H9 (cell line): ENCODE measurements around the gene ABCA1. TPM values are rescaled to one million over a fixed set of nuclear protein-coding genes. Genes with fewer than 3 reads are reported as not detected.

Experiments used
- DNase-seq: peaks from one replicate; pipeline ENCODE4 v3.0.0-alpha.2; 2017
- H2AFZ ChIP-seq: one replicate; pipeline ENCODE4 v1.6.1; 2013; ENCODE audit warnings: mild to moderate bottlenecking, low read length, control low read depth, moderate library complexity
- H2AK5ac ChIP-seq: 2 replicates; pipeline ENCODE4 v1.6.1; 2013; ENCODE audit warnings: low read length, control low read depth, mixed read lengths; ENCODE audit not compliant: insufficient read length
- H2BK120ac ChIP-seq: one replicate; pipeline ENCODE4 v1.6.1; 2013; ENCODE audit warnings: low read depth, mild to moderate bottlenecking, low read length, control low read depth, inconsistent platforms; ENCODE audit not compliant: poor library complexity, severe bottlenecking
- H2BK12ac ChIP-seq: 2 replicates; pipeline ENCODE4 v1.6.1; 2013; ENCODE audit warnings: low read length, control low read depth, mixed read lengths, low read depth; ENCODE audit not compliant: insufficient read length
- H2BK15ac ChIP-seq: 2 replicates; pipeline ENCODE4 v1.6.1; 2013; ENCODE audit warnings: low read depth, low read length, control low read depth
- H2BK20ac ChIP-seq: one replicate; pipeline ENCODE4 v1.6.1; 2013; ENCODE audit warnings: low read depth, mild to moderate bottlenecking, low read length, control low read depth, inconsistent platforms; ENCODE audit not compliant: poor library complexity, severe bottlenecking
- H2BK5ac ChIP-seq: 2 replicates; pipeline ENCODE4 v1.6.1; 2013; ENCODE audit warnings: low read length, control low read depth, mixed read lengths; ENCODE audit not compliant: insufficient read length
- H3K14ac ChIP-seq: 2 replicates; pipeline ENCODE4 v1.6.1; 2013; ENCODE audit warnings: low read length, control low read depth; ENCODE audit not compliant: insufficient read depth
- H3K18ac ChIP-seq: 2 replicates; pipeline ENCODE4 v1.6.1; 2013; ENCODE audit warnings: low read depth, mild to moderate bottlenecking, mixed read lengths, low read length, control low read depth; ENCODE audit not compliant: insufficient read length
- H3K23ac ChIP-seq: 2 replicates; pipeline ENCODE4 v1.6.1; 2013; ENCODE audit warnings: low read length, control low read depth, mixed read lengths, low read depth; ENCODE audit not compliant: insufficient read length
- H3K23me2 ChIP-seq: 2 replicates; pipeline ENCODE4 v1.6.1; 2013; ENCODE audit warnings: low read depth, mild to moderate bottlenecking, mixed read lengths, low read length, control low read depth; ENCODE audit not compliant: insufficient read length, poor library complexity, severe bottlenecking
- H3K27ac ChIP-seq: 2 replicates; pipeline ENCODE4 v1.5.1; 2013; ENCODE audit warnings: low read length, control low read depth, mixed read lengths, low read depth; ENCODE audit not compliant: insufficient read length
- H3K27me3 ChIP-seq: 2 replicates; pipeline ENCODE4 v1.6.1; 2013; ENCODE audit warnings: low read length, control low read depth, inconsistent platforms; ENCODE audit not compliant: insufficient read depth
- H3K4ac ChIP-seq: 2 replicates; pipeline ENCODE4 v1.6.1; 2013; ENCODE audit warnings: low read depth, mild to moderate bottlenecking, control low read depth, inconsistent platforms, low read length, moderate library complexity
- H3K4me1 ChIP-seq: 2 replicates; pipeline ENCODE4 v1.6.1; 2013; ENCODE audit warnings: low read length, control low read depth, inconsistent platforms; ENCODE audit not compliant: insufficient read depth
- H3K4me2 ChIP-seq: 2 replicates; pipeline ENCODE4 v1.6.1; 2013; ENCODE audit warnings: low read length, control low read depth, mixed read lengths; ENCODE audit not compliant: insufficient read length, insufficient read depth
- H3K56ac ChIP-seq: 2 replicates; pipeline ENCODE4 v1.6.1; 2013; ENCODE audit warnings: low read depth, mild to moderate bottlenecking, mixed read lengths, low read length, control low read depth; ENCODE audit not compliant: insufficient read length
- H3K79me1 ChIP-seq: 2 replicates; pipeline ENCODE4 v1.6.1; 2013; ENCODE audit warnings: low read depth, mild to moderate bottlenecking, moderate library complexity, low read length, control low read depth, inconsistent platforms; ENCODE audit not compliant: insufficient read depth, poor library complexity, severe bottlenecking
- H3K79me2 ChIP-seq: 2 replicates; pipeline ENCODE4 v1.6.1; 2013; ENCODE audit warnings: low read length, control low read depth, inconsistent platforms; ENCODE audit not compliant: insufficient read depth
- H3K9ac ChIP-seq: 2 replicates; pipeline ENCODE4 v1.6.1; 2013; ENCODE audit warnings: low read length, control low read depth, mixed read lengths; ENCODE audit not compliant: insufficient read length; ENCODE audit errors: extremely low read depth
- H3K9me3 ChIP-seq: one replicate; pipeline ENCODE4 v1.6.1; 2013; ENCODE audit warnings: low read depth, low read length, inconsistent platforms; ENCODE audit not compliant: control insufficient read depth
- H3T11ph ChIP-seq: one replicate; pipeline ENCODE4 v1.6.1; 2013; ENCODE audit warnings: mild to moderate bottlenecking, low read length, control low read depth, inconsistent platforms
- H4K20me1 ChIP-seq: one replicate; pipeline ENCODE4 v1.6.1; 2013; ENCODE audit not compliant: control insufficient read depth, insufficient read length, insufficient read depth
- H4K5ac ChIP-seq: 2 replicates; pipeline ENCODE4 v1.6.1; 2013; ENCODE audit warnings: low read depth, mild to moderate bottlenecking, mixed read lengths, low read length, control low read depth; ENCODE audit not compliant: insufficient read length
- H4K8ac ChIP-seq: replicated peaks from 2 replicates; pipeline ENCODE4 v1.6.1; 2013; ENCODE audit warnings: low read length, control low read depth, mixed read lengths, low read depth; ENCODE audit not compliant: insufficient read length
- H4K91ac ChIP-seq: 2 replicates; pipeline ENCODE4 v1.6.1; 2013; ENCODE audit warnings: low read depth, mild to moderate bottlenecking, moderate library complexity, mixed read lengths, low read length, control low read depth; ENCODE audit not compliant: insufficient read length
- H3K27ac Mint-ChIP-seq, 3 experiments: 2 replicates in 2 of 3; 3 replicates in 1 of 3; pipeline ENCODE4 v1.8.0; 2020 to 2021; ENCODE audit warnings: mixed read lengths in 3 of 3, mild to moderate bottlenecking in 1 of 3, moderate library complexity in 1 of 3
- H3K27me3 Mint-ChIP-seq: 2 replicates; pipeline ENCODE4 v1.8.0; 2021; ENCODE audit warnings: low read depth, mild to moderate bottlenecking, moderate library complexity, mixed read lengths
- H3K36me3 Mint-ChIP-seq, 3 experiments: 2 replicates in 2 of 3; 3 replicates in 1 of 3; pipeline ENCODE4 v1.8.0; 2020 to 2021; ENCODE audit warnings: low read depth in 3 of 3, mixed read lengths in 3 of 3; ENCODE audit not compliant: insufficient read depth in 1 of 3
- H3K4me1 Mint-ChIP-seq, 2 experiments: 2 replicates each; pipeline ENCODE4 v1.8.0; 2020; ENCODE audit warnings: mixed read lengths in 2 of 2
- H3K4me3 Mint-ChIP-seq, 2 experiments: 2 replicates in 1 of 2; 3 replicates in 1 of 2; pipeline ENCODE4 v1.8.0; 2020 to 2021; ENCODE audit warnings: mild to moderate bottlenecking in 2 of 2, mixed read lengths in 2 of 2, moderate library complexity in 1 of 2
- H3K9me3 Mint-ChIP-seq, 2 experiments: 2 replicates in 1 of 2; 3 replicates in 1 of 2; pipeline ENCODE4 v1.8.0; 2020; ENCODE audit warnings: mild to moderate bottlenecking in 2 of 2, mixed read lengths in 2 of 2, moderate library complexity in 1 of 2
- whole genome bisulfite sequencing: extraction: QIAGEN DNeasy Blood & Tissue Kit; methylation state at CpG from one replicate; pipeline ENCODE4 v1.1.7; 2013; ENCODE audit warnings: missing lambda C conversion rate, low lambda C conversion rate, mixed read lengths; ENCODE audit not compliant: insufficient read length; ENCODE audit errors: extremely low coverage; 5-methylcytosine and 5-hydroxymethylcytosine counted together
- total RNA-seq: library from RNA; stranded (reverse); gene quantifications from 2 replicates; pipeline ENCODE4 v1.2.1, GENCODE V29; 2021
- TF ChIP-seq, protein P1 (sequence below): fragments of 200-600 bp; sonication (generic); conservative IDR thresholded peaks from 3 replicates; pipeline ENCODE4 v1.8.0; 2021; ENCODE audit warnings: antibody characterized with exemption, mild to moderate bottlenecking

Gene ABCA1
- total RNA-seq, 1 experiment from 2014 or later, result 16.6 TPM

DNA sequence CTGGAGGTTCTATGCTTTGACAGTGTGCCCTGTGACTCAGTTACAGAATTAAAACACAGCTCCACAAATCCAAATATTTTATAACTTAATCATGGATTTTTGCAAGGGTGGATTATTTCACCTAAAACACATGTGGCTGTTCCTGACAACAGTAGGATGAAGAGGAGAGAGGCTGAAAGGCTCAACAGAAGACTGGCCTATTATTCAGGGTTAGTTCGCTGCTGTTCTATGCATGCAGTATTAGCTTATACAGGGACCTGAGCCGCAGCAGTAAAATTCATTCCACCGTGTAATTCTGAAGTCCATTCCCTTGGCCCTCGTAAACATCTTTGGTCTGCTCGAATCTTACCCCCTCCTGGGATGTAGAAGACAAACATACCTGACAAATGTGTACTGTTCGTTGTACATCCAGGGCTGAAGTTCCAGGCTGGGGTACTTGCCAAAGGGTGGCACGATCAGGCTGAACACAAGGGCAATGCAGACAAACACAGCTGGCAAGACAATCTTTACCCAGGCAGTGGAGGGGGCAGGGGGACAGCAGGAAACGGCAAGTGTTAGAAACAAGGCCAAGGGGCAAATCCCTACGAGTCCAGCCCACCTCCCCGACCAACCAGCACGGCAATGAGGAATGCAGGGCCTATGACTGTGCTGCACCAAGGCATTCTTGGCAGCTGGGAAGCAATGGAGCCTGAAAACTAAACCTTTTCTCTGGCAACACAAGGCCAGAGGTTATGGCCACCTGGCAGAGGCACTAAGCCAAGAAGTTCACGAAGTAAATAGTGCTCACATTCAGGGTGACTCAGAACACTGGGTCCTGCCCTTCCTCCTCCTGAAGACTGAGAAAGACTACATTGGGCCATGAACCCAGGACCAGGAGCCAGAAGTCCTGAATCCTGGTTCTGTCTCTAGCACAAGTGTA is 117.3 kb downstream of the ABCA1 start:
- Histone ChIP-seq H3K27ac (no peak overlapping the region), H3K27me3 (no peaks in the 10 kb centered on the region), H3K4me1 (no peaks in the 10 kb centered on the region), H3K18ac (no peak overlapping the region), H3K9me3 (no peaks in the 10 kb centered on the region), H4K5ac (no peak overlapping the region), H2BK20ac (no peak overlapping the region), H4K8ac (no peak overlapping the region), H3K23ac (no peak overlapping the region), H2BK5ac (no peak overlapping the region), H3K23me2 (no peaks in the 10 kb centered on the region), H3K56ac (no peak overlapping the region), H4K20me1 (no peaks in the 10 kb centered on the region), H3K4me2 (no peak overlapping the region), H2BK12ac (no peak overlapping the region), H3T11ph (no peak overlapping the region), H4K91ac (no peak overlapping the region), H3K79me1 (no peaks in the 10 kb centered on the region), H2AFZ (no peak overlapping the region), H3K4ac (no peak overlapping the region), H2AK5ac (no peak overlapping the region), H3K14ac (peak overlapping the region; percentile 57), H2BK120ac (no peak overlapping the region), H3K9ac (no peak overlapping the region), H2BK15ac (no peak overlapping the region), H3K79me2 (no peaks in the 10 kb centered on the region)
- no peaks in the 10 kb centered on the region for H3K9me3 Mint-ChIP-seq
- TF ChIP-seq, protein P1, sequence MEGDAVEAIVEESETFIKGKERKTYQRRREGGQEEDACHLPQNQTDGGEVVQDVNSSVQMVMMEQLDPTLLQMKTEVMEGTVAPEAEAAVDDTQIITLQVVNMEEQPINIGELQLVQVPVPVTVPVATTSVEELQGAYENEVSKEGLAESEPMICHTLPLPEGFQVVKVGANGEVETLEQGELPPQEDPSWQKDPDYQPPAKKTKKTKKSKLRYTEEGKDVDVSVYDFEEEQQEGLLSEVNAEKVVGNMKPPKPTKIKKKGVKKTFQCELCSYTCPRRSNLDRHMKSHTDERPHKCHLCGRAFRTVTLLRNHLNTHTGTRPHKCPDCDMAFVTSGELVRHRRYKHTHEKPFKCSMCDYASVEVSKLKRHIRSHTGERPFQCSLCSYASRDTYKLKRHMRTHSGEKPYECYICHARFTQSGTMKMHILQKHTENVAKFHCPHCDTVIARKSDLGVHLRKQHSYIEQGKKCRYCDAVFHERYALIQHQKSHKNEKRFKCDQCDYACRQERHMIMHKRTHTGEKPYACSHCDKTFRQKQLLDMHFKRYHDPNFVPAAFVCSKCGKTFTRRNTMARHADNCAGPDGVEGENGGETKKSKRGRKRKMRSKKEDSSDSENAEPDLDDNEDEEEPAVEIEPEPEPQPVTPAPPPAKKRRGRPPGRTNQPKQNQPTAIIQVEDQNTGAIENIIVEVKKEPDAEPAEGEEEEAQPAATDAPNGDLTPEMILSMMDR, result no peak
- no CpG with 5 or more reads among the region's 12 CpGs for WGBS
- H3K36me3 Mint-ChIP-seq, result peaks cover 0 to 57% (median 36%) of the 10 kb centered on the region in 3 experiments; a peak in 6 of 7 replicates
- DNase-seq, result no peak
- peak overlapping the region; percentile 10 to 81 (median 33); a peak in 2 of 7 replicates for H3K27ac Mint-ChIP-seq
- H3K4me1 Mint-ChIP-seq, result no peaks in the 10 kb centered on the region
- H3K27me3 Mint-ChIP-seq, result no peaks in the 10 kb centered on the region
- no peak overlapping the region for H3K4me3 Mint-ChIP-seq
